Activated CD4-positive, alpha-beta T cell treated with anti-CD3 and anti-CD28 coated beads, Interleukin-2, Interleukin-6, amounts not matched to agents 100 ng/mL and 50 ng/mL, durations not matched to agents 16 hours and 8 hours (primary cell): ENCODE data around the gene GET4.

Experiments
- DNase-seq: peaks from one replicate; pipeline ENCODE4 v3.0.0-alpha.2; 2020

GET4 gene

GRCh38 chr7:901388-902154 lies 25.2 kb downstream of the GET4 start:
- DNase-seq, result peak; percentile 59

- no peak for DNase-seq
Observed at GRCh38 chr7:902996-903395, 26.6 kb downstream of the GET4 start.

GRCh38 chr7:903921-904755 lies 27.8 kb downstream of the GET4 start:
- no peak for DNase-seq

- DNase-seq, result no peak
Observed at GRCh38 chr7:904847-905246, 28.5 kb downstream of the GET4 start.

GRCh38 chr7:906776-907157 lies 30.4 kb downstream of the GET4 start:
- no peak for DNase-seq

GRCh38 chr7:907158-907980 lies 31.0 kb downstream of the GET4 start:
- no peak for DNase-seq

GRCh38 chr7:908159-908581 lies 31.8 kb downstream of the GET4 start:
- no peak for DNase-seq

- peak; percentile 67 for DNase-seq
Observed at GRCh38 chr7:908591-909357, 32.4 kb downstream of the GET4 start.

- no peak for DNase-seq
Observed at GRCh38 chr7:909358-910329, 33.3 kb downstream of the GET4 start.

- DNase-seq, result no peak
Observed at GRCh38 chr7:910441-910861, 34.1 kb downstream of the GET4 start.

- DNase-seq, result no peak
Observed at GRCh38 chr7:910931-911431, 34.6 kb downstream of the GET4 start.

GRCh38 chr7:911791-912480 lies 35.6 kb downstream of the GET4 start:
- no peak for DNase-seq

GRCh38 chr7:913736-914520 lies 37.6 kb downstream of the GET4 start:
- DNase-seq, result no peak

- no peak for DNase-seq
Observed at GRCh38 chr7:914521-915194, 38.3 kb downstream of the GET4 start.

GRCh38 chr7:915291-916218 lies 39.2 kb downstream of the GET4 start:
- DNase-seq, result no peak

- DNase-seq, result no peak
Observed at GRCh38 chr7:916291-916941, 40.1 kb downstream of the GET4 start.
